Parathyroid adenoma (tissue), 2 donors: ENCODE data around the gene IFRD2.

Experiments
- H2AFZ ChIP-seq: fragments of 300-600 bp; sonication (generic); one replicate; pipeline ENCODE4 v1.7.0; 2017; ENCODE audit warnings: antibody characterized with exemption, mild to moderate bottlenecking
- H3K27ac ChIP-seq: fragments of 300-600 bp; sonication (generic); one replicate; pipeline ENCODE4 v1.7.0; 2017
- H3K27me3 ChIP-seq: fragments of 300-600 bp; sonication (generic); one replicate; pipeline ENCODE4 v1.7.0; 2017; ENCODE audit warnings: low read length; ENCODE audit not compliant: control insufficient read depth, insufficient read depth
- H3K36me3 ChIP-seq: fragments of 300-600 bp; sonication (generic); one replicate; pipeline ENCODE4 v1.7.0; 2017; ENCODE audit warnings: low read length; ENCODE audit not compliant: control insufficient read depth, insufficient read depth
- H3K4me1 ChIP-seq: fragments of 300-600 bp; sonication (generic); one replicate; pipeline ENCODE4 v1.7.0; 2017; ENCODE audit warnings: control low read depth
- H3K4me2 ChIP-seq: fragments of 300-600 bp; sonication (generic); one replicate; pipeline ENCODE4 v1.7.0; 2017; ENCODE audit warnings: low read length
- H3K4me3 ChIP-seq: fragments of 300-600 bp; sonication (generic); one replicate; pipeline ENCODE4 v1.7.0; 2017; ENCODE audit warnings: low read depth, low read length
- H3K79me2 ChIP-seq: fragments of 300-600 bp; sonication (generic); one replicate; pipeline ENCODE4 v1.7.0; 2017; ENCODE audit warnings: control low read depth
- H3K9ac ChIP-seq: fragments of 300-600 bp; sonication (generic); one replicate; pipeline ENCODE4 v1.7.0; 2017; ENCODE audit warnings: mild to moderate bottlenecking
- H3K9me3 ChIP-seq: fragments of 300-600 bp; sonication (generic); one replicate; pipeline ENCODE4 v1.7.0; 2017; ENCODE audit warnings: low read length; ENCODE audit not compliant: control insufficient read depth
- CTCF ChIP-seq: fragments of 300-600 bp; sonication (generic); IDR thresholded peaks from one replicate; pipeline ENCODE4 v1.7.0; 2017; ENCODE audit warnings: antibody characterized with exemption, mild to moderate bottlenecking
- donor health status: primary hyperparathyroidism.

IFRD2 gene

DNA sequence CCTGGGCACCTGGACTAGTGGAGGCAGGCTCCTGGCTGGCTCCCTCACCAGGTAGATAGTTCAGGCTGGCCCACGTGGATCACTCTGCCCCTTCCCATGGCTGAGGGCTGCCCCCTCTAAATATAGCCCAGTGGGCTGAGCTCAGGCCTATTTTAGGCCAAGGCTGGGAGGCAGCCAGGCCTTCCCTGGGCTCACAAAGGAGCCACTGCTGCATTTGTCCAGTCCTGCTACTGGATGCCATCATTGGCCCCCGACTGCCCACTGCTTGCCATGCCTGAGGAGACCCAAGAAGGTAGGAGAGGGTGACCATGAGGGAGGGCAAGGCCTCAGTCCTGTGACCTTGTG is 13.4 kb downstream of the IFRD2 start, which contains the start of gene LSMEM2:
Gene LSMEM2 (plus strand): TSS at position 208 of the 345 bp plus-strand sequence. CDS start 27 bp downstream, at position 235.
- no peaks in the 10 kb centered on the region for H3K27me3 ChIP-seq

GRCh38 chr3:50278123-50278879 is 13.9 kb downstream of the IFRD2 start:
- no peak overlapping the region for H3K4me3 ChIP-seq
- no peak overlapping the region for H3K9ac ChIP-seq
- H3K27ac ChIP-seq = no peak overlapping the region
- TF ChIP-seq CTCF = no peak
- no peaks in the 10 kb centered on the region for H3K9me3 ChIP-seq
- peaks cover 3% of the 10 kb centered on the region for H3K79me2 ChIP-seq
- H3K4me2 ChIP-seq = no peak overlapping the region
- H3K4me1 ChIP-seq = peaks cover 4% of the 10 kb centered on the region
- no peak overlapping the region for H2AFZ ChIP-seq
- no peaks in the 10 kb centered on the region for H3K27me3 ChIP-seq
- H3K36me3 ChIP-seq = no peaks in the 10 kb centered on the region

More for the DNA sequence above, 13.4 kb downstream of the IFRD2 start, which contains the start of gene LSMEM2:
- H3K27ac ChIP-seq = no peak within 1 kb of the TSS
- no peaks in the 10 kb centered on the region for H3K36me3 ChIP-seq
- H2AFZ ChIP-seq = no peak within 1 kb of the TSS
- H3K4me3 ChIP-seq = no peak within 1 kb of the TSS
- H3K79me2 ChIP-seq = peaks cover 2% of the 10 kb centered on the region
- H3K4me1 ChIP-seq = peaks cover 2% of the 10 kb centered on the region
- H3K4me2 ChIP-seq = no peak within 1 kb of the TSS
- H3K9me3 ChIP-seq = no peaks in the 10 kb centered on the region
- H3K9ac ChIP-seq = no peak within 1 kb of the TSS
- TF ChIP-seq CTCF = no peak

GRCh38 chr3:50276762-50277101 is 15.5 kb downstream of the IFRD2 start:
- Histone ChIP-seq H3K27ac (no peak overlapping the region), H2AFZ (no peak overlapping the region), H3K4me3 (no peak overlapping the region), H3K36me3 (no peaks in the 10 kb centered on the region), H3K4me2 (no peak overlapping the region), H3K27me3 (no peaks in the 10 kb centered on the region), H3K79me2 (peaks cover 3% of the 10 kb centered on the region), H3K4me1 (peaks cover 18% of the 10 kb centered on the region), H3K9me3 (no peaks in the 10 kb centered on the region), H3K9ac (no peak overlapping the region)
- TF ChIP-seq CTCF = no peak

GRCh38 chr3:50275996-50276761 is 16.1 kb downstream of the IFRD2 start:
- Histone ChIP-seq H3K27me3 (no peaks in the 10 kb centered on the region), H3K79me2 (peaks cover 5% of the 10 kb centered on the region), H3K27ac (no peak overlapping the region), H3K4me2 (no peak overlapping the region), H3K4me3 (no peak overlapping the region), H3K9me3 (no peaks in the 10 kb centered on the region), H2AFZ (no peak overlapping the region), H3K4me1 (peaks cover 23% of the 10 kb centered on the region), H3K9ac (no peak overlapping the region), H3K36me3 (no peaks in the 10 kb centered on the region)
- no peak for TF ChIP-seq CTCF
